AG04450 (cell line): ENCODE measurements around the gene TWNK. TPM values are rescaled to one million over a fixed set of nuclear protein-coding genes. Genes with fewer than 3 reads are reported as not detected.

Experiments used
- CTCF ChIA-PET: fragments of 300-600, 350-600 bp; formaldehyde crosslinking; extraction: SDS; loops from one replicate; lab custom pipeline; 2022; ENCODE audit warnings: antibody characterized with exemption, inconsistent platforms; lab: Charles Lee
- POLR2A ChIA-PET: fragments of 350-600 bp; formaldehyde crosslinking; extraction: SDS; loops from one replicate; lab custom pipeline; 2021; ENCODE audit warnings: antibody characterized with exemption, inconsistent platforms; lab: Yijun Ruan, JAX
- DNase-seq: peaks from one replicate; pipeline ENCODE4 v3.0.0-alpha.2; 2011; ENCODE audit warnings: low read depth, low spot score
- H3K27ac ChIP-seq: one replicate; pipeline ENCODE4 v1.5.1; 2012; ENCODE audit warnings: low read depth, low read length, control low read depth
- H3K27me3 ChIP-seq: one replicate; pipeline ENCODE4 v1.6.0; 2012; ENCODE audit warnings: low read length; ENCODE audit not compliant: control insufficient read depth, insufficient read depth
- H3K4me3 ChIP-seq: 2 replicates; pipeline ENCODE4 v1.5.1; 2011; ENCODE audit warnings: mild to moderate bottlenecking, low read depth, low read length, control low read depth
- H3K9me3 ChIP-seq: 2 replicates; pipeline ENCODE4 v1.5.1; 2012; ENCODE audit warnings: low read length; ENCODE audit not compliant: control insufficient read depth, insufficient read depth
- CTCF ChIP-seq: IDR thresholded peaks from 2 replicates; pipeline ENCODE4 v1.5.1; 2011; ENCODE audit warnings: low read depth, low read length, control low read depth, inconsistent platforms
- polyA plus RNA-seq: library from polyadenylated mRNA; depleted of rRNA; stranded (reverse); fragments of >200 nt; gene quantifications from 2 replicates; pipeline ENCODE4 v1.2.3, GENCODE V29; 2011

TWNK gene
- polyA plus RNA-seq, 1 experiment, result 4.3 TPM

DNA sequence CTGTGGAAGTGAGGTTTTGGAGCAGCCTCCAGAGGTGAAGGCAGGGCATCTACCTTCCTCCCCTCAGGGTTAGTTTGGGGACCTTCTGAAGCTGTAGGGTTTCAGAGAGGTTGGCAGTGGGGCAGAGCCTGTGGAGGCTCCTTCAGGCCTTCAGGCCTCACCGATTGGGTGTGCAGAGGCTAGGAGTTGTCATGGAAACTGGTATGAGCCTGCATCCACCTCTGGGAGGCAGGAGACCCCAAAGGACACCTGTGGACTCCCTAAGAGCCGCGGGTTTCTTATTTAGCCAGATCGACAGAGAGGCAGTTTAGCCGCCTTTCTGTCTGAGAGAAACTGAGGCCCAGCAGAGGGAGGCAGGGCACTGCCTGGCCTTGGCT, 14.3 kb downstream of the TWNK start:
- no peak for TF ChIP-seq CTCF
- H3K27ac ChIP-seq, result peak overlapping the region; percentile 92
- ChIA-PET POLR2A (interaction anchor here (2.0 kb wide), 1 partner anchor 13 kb away, joined by 4 read pairs; no protein-coding TSS in a partner anchor), CTCF (interaction anchor here (0.6 to 5.5 kb wide), 4 partner anchors 9 to 40 kb away, joined by 3 to 53 read pairs (median 7); no protein-coding TSS in a partner anchor)
- no peaks in the 10 kb centered on the region; the same call in 1 of the 2 replicates for H3K9me3 ChIP-seq
- H3K4me3 ChIP-seq, result peak overlapping the region; percentile 90
- no peaks in the 10 kb centered on the region for H3K27me3 ChIP-seq
- no peak for DNase-seq

DNA sequence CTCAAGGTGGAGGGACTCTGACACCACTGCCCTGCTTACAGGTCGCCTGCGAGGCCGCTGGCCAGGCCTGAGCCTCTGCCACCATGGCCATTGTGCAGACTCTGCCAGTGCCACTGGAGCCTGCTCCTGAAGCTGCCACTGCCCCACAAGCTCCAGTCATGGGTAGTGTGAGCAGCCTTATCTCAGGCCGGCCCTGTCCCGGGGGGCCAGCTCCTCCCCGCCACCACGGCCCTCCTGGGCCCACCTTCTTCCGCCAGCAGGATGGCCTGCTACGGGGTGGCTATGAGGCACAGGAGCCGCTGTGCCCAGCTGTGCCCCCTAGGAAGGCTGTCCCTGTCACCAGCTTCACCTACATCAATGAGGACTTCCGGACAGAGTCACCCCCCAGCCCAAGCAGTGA, 15.1 kb downstream of the TWNK start:
- no peak for TF ChIP-seq CTCF
- H3K27me3 ChIP-seq, result no peaks in the 10 kb centered on the region
- CTCF ChIA-PET, result interaction anchor here (0.5 to 5.5 kb wide), 6 partner anchors 9 to 39 kb away, joined by 3 to 53 read pairs (median 6); partner anchors contain the start of gene SEMA4G
- DNase-seq, result no peak
- no peaks in the 10 kb centered on the region; the same call in 1 of the 2 replicates for H3K9me3 ChIP-seq
- H3K27ac ChIP-seq, result peak overlapping the region; percentile 92
- POLR2A ChIA-PET, result interaction anchor here (2.0 kb wide), 1 partner anchor 12 kb away, joined by 4 read pairs; no protein-coding TSS in a partner anchor
- peak overlapping the region; percentile 90 for H3K4me3 ChIP-seq

- H3K27ac ChIP-seq, result no peak overlapping the region
- no peaks in the 10 kb centered on the region for H3K27me3 ChIP-seq
- TF ChIP-seq CTCF, result no peak
- ChIA-PET CTCF (interaction anchor here (1.1 to 5.5 kb wide), 3 partner anchors 8 to 37 kb away, joined by 4 to 53 read pairs (median 9); no protein-coding TSS in a partner anchor), POLR2A (interaction anchor here (1.6 kb wide), 1 partner anchor 29 kb away, joined by 4 read pairs; no protein-coding TSS in a partner anchor)
- DNase-seq, result no peak
- no peak overlapping the region for H3K4me3 ChIP-seq
- H3K9me3 ChIP-seq, result no peaks in the 10 kb centered on the region; the same call in 1 of the 2 replicates
Observed at GRCh38 chr10:101003639-101004206, 16.4 kb downstream of the TWNK start.

DNA sequence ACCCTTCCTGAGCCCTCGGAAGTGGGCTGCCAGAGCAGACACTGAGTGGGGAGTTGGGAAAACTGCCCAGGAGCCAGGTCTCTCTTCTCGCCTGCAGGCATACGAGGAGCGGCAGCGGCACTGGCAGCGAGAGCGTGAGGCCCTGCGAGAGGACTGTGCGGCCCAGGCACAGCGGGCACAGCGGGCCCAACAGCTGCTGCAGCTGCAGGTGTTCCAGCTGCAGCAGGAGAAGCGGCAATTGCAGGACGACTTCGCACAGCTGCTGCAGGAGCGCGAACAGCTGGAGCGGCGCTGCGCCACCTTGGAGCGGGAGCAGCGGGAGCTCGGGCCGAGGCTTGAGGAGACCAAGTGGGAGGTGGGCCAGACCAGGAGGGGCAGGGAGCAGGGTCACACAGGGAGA, 18.0 kb downstream of the TWNK start:
- POLR2A ChIA-PET, result interaction anchor here (1.1 kb wide), 1 partner anchor 26 kb away, joined by 3 read pairs; the partner anchor contains the start of genes PDZD7 and SFXN3
- Histone ChIP-seq H3K4me3 (no peak overlapping the region), H3K27ac (no peak overlapping the region), H3K27me3 (no peaks in the 10 kb centered on the region), H3K9me3 (no peaks in the 10 kb centered on the region; the same call in 1 of the 2 replicates)
- CTCF ChIA-PET, result interaction anchor here (1.5 to 5.5 kb wide), 2 partner anchors 10 to 12 kb away, joined by 3 to 53 read pairs; no protein-coding TSS in a partner anchor
- DNase-seq, result no peak
- no peak for TF ChIP-seq CTCF
